Measurements from ENCODE around the gene APBA2. TPM values are rescaled to one million over a fixed set of nuclear protein-coding genes. Genes with fewer than 3 reads are reported as not detected.

The APBA2 gene
- total RNA-seq, 4 donors from 2014 or later: 7.7 to 14.4 (median 11.6) TPM

- WGBS, 2 donors: 91 to 96% methylated on average over 5 to 6 of the region's 6 CpGs
- no peaks in the 10 kb centered on the region for H3K27me3 ChIP-seq
- peaks cover 7 to 10% of the 10 kb centered on the region in 2 donors for H3K4me1 ChIP-seq
Observed at GRCh38 chr15:29104566-29104880, 218.7 kb downstream of the APBA2 start.

GRCh38 chr15:29105151-29105854, 219.5 kb downstream of the APBA2 start:
- Histone ChIP-seq H3K4me3 (replicated peaks in 1 of 3) (no peak overlapping the region), H3K27me3 (no peaks in the 10 kb centered on the region), H3K27ac (no peak overlapping the region), H3K9me3 (no peaks in the 10 kb centered on the region), H3K36me3 (no peaks in the 10 kb centered on the region), H3K4me1 (peaks cover 7 to 10% of the 10 kb centered on the region in 2 donors)
- DNase-seq: no peak
- no peak for TF ChIP-seq POLR2A (IDR thresholded peaks at IDR 0.05)
- no peak for TF ChIP-seq CTCF (IDR thresholded peaks at IDR 0.05)
- 89 to 92% methylated on average over 13 to 20 of the region's 22 CpGs for WGBS, 2 donors
- intact Hi-C loops (cut with DNase I): no loop called here

More at GRCh38 chr15:29104566-29104880, 218.7 kb downstream of the APBA2 start:
- DNase-seq: no peak
- Histone ChIP-seq H3K9me3 (no peaks in the 10 kb centered on the region), H3K4me3 (replicated peaks in 1 of 3) (no peak overlapping the region), H3K36me3 (no peaks in the 10 kb centered on the region), H3K27ac (no peak overlapping the region)
- intact Hi-C loops (cut with DNase I): no loop called here
- TF ChIP-seq POLR2A (IDR thresholded peaks at IDR 0.05): no peak
- no peak for TF ChIP-seq CTCF (IDR thresholded peaks at IDR 0.05)

GRCh38 chr15:29106116-29106515, 220.3 kb downstream of the APBA2 start:
- Histone ChIP-seq H3K27me3 (no peaks in the 10 kb centered on the region), H3K36me3 (no peaks in the 10 kb centered on the region), H3K4me3 (replicated peaks in 1 of 3) (no peak overlapping the region), H3K9me3 (no peaks in the 10 kb centered on the region), H3K27ac (no peak overlapping the region), H3K4me1 (peaks cover 7 to 10% of the 10 kb centered on the region in 2 donors)
- WGBS, 2 donors: 92 to 94% methylated on average over 3 to 4 of the region's 4 CpGs
- intact Hi-C loops (cut with DNase I): no loop called here
- TF ChIP-seq CTCF (IDR thresholded peaks at IDR 0.05) (no peak), POLR2A (IDR thresholded peaks at IDR 0.05) (no peak)
- no peak for DNase-seq

GRCh38 chr15:29106551-29107290, 220.9 kb downstream of the APBA2 start:
- Histone ChIP-seq H3K4me3 (replicated peaks in 1 of 3) (no peak overlapping the region), H3K27ac (no peak overlapping the region), H3K36me3 (no peaks in the 10 kb centered on the region), H3K27me3 (no peaks in the 10 kb centered on the region), H3K4me1 (peaks cover 7 to 10% of the 10 kb centered on the region in 2 donors), H3K9me3 (no peaks in the 10 kb centered on the region)
- WGBS, 2 donors: 83 to 97% methylated on average over 8 to 16 of the region's 21 CpGs
- intact Hi-C loops (cut with DNase I): no loop called here
- TF ChIP-seq POLR2A (IDR thresholded peaks at IDR 0.05) (no peak), CTCF (IDR thresholded peaks at IDR 0.05) (no peak)
- no peak for DNase-seq

- intact Hi-C loops (cut with DNase I): no loop called here
- peaks cover 7 to 10% of the 10 kb centered on the region in 2 donors for H3K4me1 ChIP-seq
- no peaks in the 10 kb centered on the region for H3K27me3 ChIP-seq
- TF ChIP-seq POLR2A (IDR thresholded peaks at IDR 0.05) (no peak), CTCF (IDR thresholded peaks at IDR 0.05) (no peak)
- no peaks in the 10 kb centered on the region for H3K36me3 ChIP-seq
- WGBS, 2 donors: 88 to 89% methylated on average over 12 to 16 of the region's 19 CpGs
- no peak for DNase-seq
- no peaks in the 10 kb centered on the region for H3K9me3 ChIP-seq
- H3K27ac ChIP-seq: no peak overlapping the region
- H3K4me3 ChIP-seq (replicated peaks in 1 of 3): no peak overlapping the region
Observed at GRCh38 chr15:29107291-29107890, 221.6 kb downstream of the APBA2 start.
